ENCODE measurements around the gene GRIK2.

Gene GRIK2

GRCh38 chr6:101803136-101803535, 409.6 kb downstream of the GRIK2 start:
- H3K4me3 ChIP-seq (ENCODE audit: low read depth, low read length) = no peak overlapping the region
- TF ChIP-seq CTCF (IDR thresholded peaks at IDR 0.05; ENCODE audit: low read depth, low read length) = no peak

- no peak for TF ChIP-seq CTCF (IDR thresholded peaks at IDR 0.05; ENCODE audit: low read depth, low read length)
- H3K4me3 ChIP-seq (ENCODE audit: low read depth, low read length) = no peak overlapping the region
Observed at GRCh38 chr6:101806241-101806640, 412.7 kb downstream of the GRIK2 start.

- H3K4me3 ChIP-seq (ENCODE audit: low read depth, low read length) = no peak overlapping the region
- TF ChIP-seq CTCF (IDR thresholded peaks at IDR 0.05; ENCODE audit: low read depth, low read length) = no peak
Observed at GRCh38 chr6:101811108-101811507, 417.6 kb downstream of the GRIK2 start.

- TF ChIP-seq CTCF (IDR thresholded peaks at IDR 0.05; ENCODE audit: low read depth, low read length) = no peak
- no peak overlapping the region for H3K4me3 ChIP-seq (ENCODE audit: low read depth, low read length)
Observed at GRCh38 chr6:101816716-101817115, 423.2 kb downstream of the GRIK2 start.

GRCh38 chr6:101818051-101818450, 424.5 kb downstream of the GRIK2 start:
- H3K4me3 ChIP-seq (ENCODE audit: low read depth, low read length) = no peak overlapping the region
- TF ChIP-seq CTCF (IDR thresholded peaks at IDR 0.05; ENCODE audit: low read depth, low read length) = no peak

GRCh38 chr6:101824551-101825345, 431.2 kb downstream of the GRIK2 start:
- TF ChIP-seq CTCF (IDR thresholded peaks at IDR 0.05; ENCODE audit: low read depth, low read length) = no peak
- H3K4me3 ChIP-seq (ENCODE audit: low read depth, low read length) = no peak overlapping the region

GRCh38 chr6:101826269-101826668, 432.8 kb downstream of the GRIK2 start:
- no peak for TF ChIP-seq CTCF (IDR thresholded peaks at IDR 0.05; ENCODE audit: low read depth, low read length)
- no peak overlapping the region for H3K4me3 ChIP-seq (ENCODE audit: low read depth, low read length)

Data from WI38 (cell line).